SU-DHL-6 (cell line): ENCODE data around the gene EML1.

Experiments
- H2AFZ ChIP-seq: fragments of 200-600 bp; sonication (generic); 2 replicates; pipeline ENCODE4 v1.6.1; 2014; ENCODE audit warnings: low read depth, mild to moderate bottlenecking, moderate library complexity, mixed read lengths, antibody characterized with exemption, low read length; ENCODE audit not compliant: severe bottlenecking
- H3F3A ChIP-seq: fragments of 200-600 bp; shearing (Covaris generic); 2 replicates; pipeline ENCODE4 v1.6.0; 2016; ENCODE audit warnings: antibody characterized with exemption, mild to moderate bottlenecking; ENCODE audit not compliant: insufficient read depth
- H3K27ac ChIP-seq: fragments of 200-600 bp; sonication (generic); 2 replicates; pipeline ENCODE4 v1.5.1; 2016; ENCODE audit warnings: low read depth, mild to moderate bottlenecking, low read length, moderate library complexity, mixed read lengths
- H3K27me3 ChIP-seq: fragments of 200-600 bp; sonication (generic), shearing (Covaris generic); 2 replicates; pipeline ENCODE4 v1.6.0; 2014; ENCODE audit warnings: mild to moderate bottlenecking, low read length
- H3K36me3 ChIP-seq: fragments of 200-600 bp; sonication (generic); 2 replicates; pipeline ENCODE4 v1.6.1; 2014; ENCODE audit warnings: mild to moderate bottlenecking, low read length, mixed read lengths
- H3K4me2 ChIP-seq: fragments of 300-600, 200-600 bp; shearing (Covaris generic), sonication (generic); 2 replicates; pipeline ENCODE4 v1.6.0; 2014; ENCODE audit warnings: low read length, low read depth, mild to moderate bottlenecking; ENCODE audit not compliant: poor library complexity, severe bottlenecking
- H3K4me3 ChIP-seq: fragments of 200-600 bp; sonication (generic); 2 replicates; pipeline ENCODE4 v1.5.1; 2014; ENCODE audit warnings: antibody characterized with exemption, low read length, mild to moderate bottlenecking, mixed read lengths; ENCODE audit not compliant: insufficient read depth, poor library complexity, severe bottlenecking
- H3K79me2 ChIP-seq: fragments of 200-600 bp; sonication (generic); 2 replicates; pipeline ENCODE4 v1.6.1; 2014; ENCODE audit warnings: mild to moderate bottlenecking, low read length, moderate library complexity; ENCODE audit not compliant: insufficient read depth
- H3K9ac ChIP-seq: fragments of 200-600 bp; sonication (generic); 2 replicates; pipeline ENCODE4 v1.7.0; 2014; ENCODE audit warnings: mild to moderate bottlenecking, low read length
- H3K9me2 ChIP-seq: fragments of 200-600 bp; sonication (generic); replicated peaks from 2 replicates; pipeline ENCODE4 v1.6.1; 2014; ENCODE audit warnings: low read length; ENCODE audit not compliant: insufficient read depth
- H3K9me3 ChIP-seq: fragments of 200-600 bp; sonication (generic); 2 replicates; pipeline ENCODE4 v1.6.1; 2014; ENCODE audit warnings: low read length, mixed read lengths; ENCODE audit not compliant: insufficient read depth
- H4K20me1 ChIP-seq: fragments of 200-600 bp; sonication (generic); 2 replicates; pipeline ENCODE4 v1.6.1; 2014; ENCODE audit warnings: low read depth, mild to moderate bottlenecking, antibody characterized with exemption, low read length, moderate library complexity, mixed read lengths
- CTCF ChIP-seq: fragments of 200-600 bp; sonication (generic); IDR thresholded peaks from one replicate; pipeline ENCODE4 v1.5.1; 2017; ENCODE audit warnings: antibody characterized with exemption, mild to moderate bottlenecking, low read length, moderate library complexity; ENCODE audit not compliant: insufficient read depth, poor library complexity, severe bottlenecking
- EZH2phosphoT487 ChIP-seq: fragments of 200-600 bp; sonication (generic), shearing (Covaris generic); conservative IDR thresholded peaks from 2 replicates; pipeline ENCODE4 v1.6.1; 2018; ENCODE audit warnings: mild to moderate bottlenecking, antibody characterized with exemption, low read length, moderate library complexity, mixed read lengths

The EML1 gene

GRCh38 chr14:99891266-99891665 is 98.1 kb downstream of the EML1 start:
- no peak overlapping the region for H2AFZ ChIP-seq
- no peak overlapping the region for H3K4me3 ChIP-seq
- TF ChIP-seq EZH2phosphoT487 (no peak), CTCF (no peak)
- H3K9me3 ChIP-seq: no peaks in the 10 kb centered on the region
- no peaks in the 10 kb centered on the region for H3K9me2 ChIP-seq
- no peaks in the 10 kb centered on the region for H3K79me2 ChIP-seq
- no peak overlapping the region for H3K27ac ChIP-seq
- no peaks in the 10 kb centered on the region for H4K20me1 ChIP-seq
- H3K9ac ChIP-seq: no peak overlapping the region
- H3K4me2 ChIP-seq: no peak overlapping the region
- no peaks in the 10 kb centered on the region for H3K27me3 ChIP-seq
- H3K36me3 ChIP-seq: no peaks in the 10 kb centered on the region
- no peaks in the 10 kb centered on the region for H3F3A ChIP-seq

GRCh38 chr14:99891900-99892299 is 98.7 kb downstream of the EML1 start:
- H3K4me3 ChIP-seq: no peak overlapping the region
- no peak overlapping the region for H2AFZ ChIP-seq
- no peaks in the 10 kb centered on the region for H3K79me2 ChIP-seq
- H3K27ac ChIP-seq: no peak overlapping the region
- H3K9me3 ChIP-seq: no peaks in the 10 kb centered on the region
- H3K9ac ChIP-seq: no peak overlapping the region
- TF ChIP-seq EZH2phosphoT487 (no peak), CTCF (no peak)
- H3F3A ChIP-seq: no peaks in the 10 kb centered on the region
- no peaks in the 10 kb centered on the region for H4K20me1 ChIP-seq
- H3K36me3 ChIP-seq: no peaks in the 10 kb centered on the region
- H3K27me3 ChIP-seq: no peaks in the 10 kb centered on the region
- H3K9me2 ChIP-seq: no peaks in the 10 kb centered on the region
- no peak overlapping the region for H3K4me2 ChIP-seq

GRCh38 chr14:99892406-99892805 is 99.2 kb downstream of the EML1 start:
- H3K9me2 ChIP-seq: no peaks in the 10 kb centered on the region
- H3K79me2 ChIP-seq: no peaks in the 10 kb centered on the region
- H3K36me3 ChIP-seq: no peaks in the 10 kb centered on the region
- H3K27me3 ChIP-seq: no peaks in the 10 kb centered on the region
- no peak overlapping the region for H3K4me3 ChIP-seq
- H4K20me1 ChIP-seq: no peaks in the 10 kb centered on the region
- H3K9ac ChIP-seq: no peak overlapping the region
- H3K27ac ChIP-seq: no peak overlapping the region
- H2AFZ ChIP-seq: no peak overlapping the region
- no peak overlapping the region for H3K4me2 ChIP-seq
- no peaks in the 10 kb centered on the region for H3F3A ChIP-seq
- no peaks in the 10 kb centered on the region for H3K9me3 ChIP-seq
- TF ChIP-seq EZH2phosphoT487: no peak
- no peak for TF ChIP-seq CTCF

GRCh38 chr14:99896361-99896760 is 103.1 kb downstream of the EML1 start:
- H3K4me3 ChIP-seq: no peak overlapping the region
- no peak overlapping the region for H3K27ac ChIP-seq
- no peak overlapping the region for H3K9ac ChIP-seq
- no peaks in the 10 kb centered on the region for H4K20me1 ChIP-seq
- no peaks in the 10 kb centered on the region for H3K9me3 ChIP-seq
- H3K27me3 ChIP-seq: no peaks in the 10 kb centered on the region
- no peaks in the 10 kb centered on the region for H3K9me2 ChIP-seq
- H3F3A ChIP-seq: no peaks in the 10 kb centered on the region
- no peak overlapping the region for H2AFZ ChIP-seq
- no peaks in the 10 kb centered on the region for H3K79me2 ChIP-seq
- no peaks in the 10 kb centered on the region for H3K36me3 ChIP-seq
- no peak overlapping the region for H3K4me2 ChIP-seq
- TF ChIP-seq EZH2phosphoT487 (no peak), CTCF (no peak)
